Mammary epithelial cell (primary cell): ENCODE data around the gene LIX1L.

Experiments used
- CTCF ChIP-seq, 2 donors: IDR thresholded peaks in 1 of 2; conservative IDR thresholded peaks in 1 of 2; 2 replicates each; pipeline ENCODE4 v1.5.1; 2011 to 2012; ENCODE audit warnings: inconsistent platforms in 2 of 2, low read length in 2 of 2, mild to moderate bottlenecking in 2 of 2, control low read depth in 1 of 2, low read depth in 1 of 2; ENCODE audit not compliant: insufficient read depth in 1 of 2; ENCODE audit errors: extremely low read depth in 1 of 2
- EZH2 ChIP-seq: IDR thresholded peaks from 2 replicates; pipeline ENCODE4 v1.6.1; 2012; ENCODE audit warnings: low read length, inconsistent platforms, borderline replicate concordance

DNA sequence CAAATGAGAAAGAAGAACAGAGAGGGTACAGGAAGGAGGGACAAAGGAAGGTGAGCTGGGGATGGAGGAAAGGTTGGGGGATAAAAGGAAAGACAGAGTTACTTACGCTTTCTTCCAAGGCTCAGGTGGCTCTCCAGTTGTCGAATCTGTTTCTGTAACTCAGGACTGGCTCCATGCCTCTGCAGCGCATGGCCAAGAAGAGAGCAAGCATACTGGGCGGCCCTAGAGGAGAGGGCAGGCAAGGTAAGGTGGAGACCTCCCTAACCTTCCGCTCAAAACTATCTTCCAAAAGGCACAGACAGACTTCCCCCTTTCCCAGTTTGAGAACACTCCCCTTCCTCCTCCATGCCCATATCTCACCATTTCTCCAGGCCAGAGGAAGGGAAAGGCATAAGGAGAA lies 40.2 kb downstream of the LIX1L start:
- TF ChIP-seq CTCF (conservative IDR thresholded peaks at IDR 0.05 in 1 of 2, IDR thresholded peaks at IDR 0.05 in 1 of 2; ENCODE audit: extremely low read depth in 1 of 2, insufficient read depth in 1 of 2, low read depth in 1 of 2, low read length in 2 of 2) (no peak), EZH2 (no peak)
